Measurements from ENCODE around the gene VAMP4. TPM values are rescaled to one million over a fixed set of nuclear protein-coding genes. Genes with fewer than 3 reads are reported as not detected.

The VAMP4 gene
- polyA plus RNA-seq, 1 donor from 2014 or later, result 28.0 TPM

DNA sequence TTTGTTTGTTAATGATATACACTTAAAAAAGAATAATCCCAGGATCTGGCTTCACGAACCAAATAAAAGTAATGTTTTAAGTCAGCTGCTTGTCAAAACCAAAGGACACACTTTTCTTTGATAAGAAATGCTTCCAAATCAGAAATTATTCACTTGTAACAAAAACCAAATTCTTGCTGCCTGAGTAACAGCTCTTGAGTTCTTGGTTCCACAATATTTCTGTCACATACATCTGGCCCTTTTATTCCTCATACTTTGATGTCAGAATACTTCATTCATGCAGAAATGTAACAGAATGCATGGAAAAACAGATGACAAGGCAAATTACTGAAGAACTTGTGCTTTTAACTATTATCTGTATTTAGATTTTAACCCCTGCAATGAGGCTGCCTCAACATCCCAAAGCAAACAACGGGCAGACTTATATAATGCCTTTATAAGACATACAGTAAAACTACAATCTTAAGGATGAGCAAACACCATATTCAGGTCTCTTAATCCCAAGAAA is 1.5 kb downstream of the VAMP4 start:
- no peaks in the 10 kb centered on the region for H3K36me3 ChIP-seq (ENCODE audit: insufficient read depth, low read length)
- H3K27me3 ChIP-seq (ENCODE audit: insufficient read depth, low read depth, low read length), result no peaks in the 10 kb centered on the region
- peak overlapping the region; percentile 90 for H3K9ac ChIP-seq (ENCODE audit: low read length)
- H4K20me1 ChIP-seq (ENCODE audit: insufficient read depth), result no peaks in the 10 kb centered on the region
- peak overlapping the region; percentile 80 for H3K4me3 ChIP-seq (ENCODE audit: low read length)
- no peaks in the 10 kb centered on the region for H3K79me2 ChIP-seq (replicated peaks; ENCODE audit: insufficient read depth, low read length)
- no peaks in the 10 kb centered on the region for H3F3A ChIP-seq (ENCODE audit: insufficient read depth, low read length, poor library complexity, severe bottlenecking)
- H3K4me2 ChIP-seq (ENCODE audit: low read length), result peak overlapping the region; percentile 81
- no peaks in the 10 kb centered on the region for H3K9me2 ChIP-seq (ENCODE audit: insufficient read depth, low read length)
- no peaks in the 10 kb centered on the region for H3K9me3 ChIP-seq (ENCODE audit: low read length)
- no peak overlapping the region for H2AFZ ChIP-seq (ENCODE audit: low read depth, low read length)
- peak overlapping the region; percentile 94 for H3K27ac ChIP-seq (ENCODE audit: low read length)
- TF ChIP-seq CTCF (IDR thresholded peaks at IDR 0.05; ENCODE audit: poor library complexity, severe bottlenecking) (no peak), TAF1 (IDR thresholded peaks at IDR 0.05; ENCODE audit: low read depth) (no peak), POLR2AphosphoS5 (IDR thresholded peaks at IDR 0.05) (no peak), RAD21 (conservative IDR thresholded peaks at IDR 0.05) (no peak)
- TF ChIP-seq, protein P1, sequence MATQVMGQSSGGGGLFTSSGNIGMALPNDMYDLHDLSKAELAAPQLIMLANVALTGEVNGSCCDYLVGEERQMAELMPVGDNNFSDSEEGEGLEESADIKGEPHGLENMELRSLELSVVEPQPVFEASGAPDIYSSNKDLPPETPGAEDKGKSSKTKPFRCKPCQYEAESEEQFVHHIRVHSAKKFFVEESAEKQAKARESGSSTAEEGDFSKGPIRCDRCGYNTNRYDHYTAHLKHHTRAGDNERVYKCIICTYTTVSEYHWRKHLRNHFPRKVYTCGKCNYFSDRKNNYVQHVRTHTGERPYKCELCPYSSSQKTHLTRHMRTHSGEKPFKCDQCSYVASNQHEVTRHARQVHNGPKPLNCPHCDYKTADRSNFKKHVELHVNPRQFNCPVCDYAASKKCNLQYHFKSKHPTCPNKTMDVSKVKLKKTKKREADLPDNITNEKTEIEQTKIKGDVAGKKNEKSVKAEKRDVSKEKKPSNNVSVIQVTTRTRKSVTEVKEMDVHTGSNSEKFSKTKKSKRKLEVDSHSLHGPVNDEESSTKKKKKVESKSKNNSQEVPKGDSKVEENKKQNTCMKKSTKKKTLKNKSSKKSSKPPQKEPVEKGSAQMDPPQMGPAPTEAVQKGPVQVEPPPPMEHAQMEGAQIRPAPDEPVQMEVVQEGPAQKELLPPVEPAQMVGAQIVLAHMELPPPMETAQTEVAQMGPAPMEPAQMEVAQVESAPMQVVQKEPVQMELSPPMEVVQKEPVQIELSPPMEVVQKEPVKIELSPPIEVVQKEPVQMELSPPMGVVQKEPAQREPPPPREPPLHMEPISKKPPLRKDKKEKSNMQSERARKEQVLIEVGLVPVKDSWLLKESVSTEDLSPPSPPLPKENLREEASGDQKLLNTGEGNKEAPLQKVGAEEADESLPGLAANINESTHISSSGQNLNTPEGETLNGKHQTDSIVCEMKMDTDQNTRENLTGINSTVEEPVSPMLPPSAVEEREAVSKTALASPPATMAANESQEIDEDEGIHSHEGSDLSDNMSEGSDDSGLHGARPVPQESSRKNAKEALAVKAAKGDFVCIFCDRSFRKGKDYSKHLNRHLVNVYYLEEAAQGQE (IDR thresholded peaks at IDR 0.05; ENCODE audit: borderline replicate concordance), result no peak

DNA sequence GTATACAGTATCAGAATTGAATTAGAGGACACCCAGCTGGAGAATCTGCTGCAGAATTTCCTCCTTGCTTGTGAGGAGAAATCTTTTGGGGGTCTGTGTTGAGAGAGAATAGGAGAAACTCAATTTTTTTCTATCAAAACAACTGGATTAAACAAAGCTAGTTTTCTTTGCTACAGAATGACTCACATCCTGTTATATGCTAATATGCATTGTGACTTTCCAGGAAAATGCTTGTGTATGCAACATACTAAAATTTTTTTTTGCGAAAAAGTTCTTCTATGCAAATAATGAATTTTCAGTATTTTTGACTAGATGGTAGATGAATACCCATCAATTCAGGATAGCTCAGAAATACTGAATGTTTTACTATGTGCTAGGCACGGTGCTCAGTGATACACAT is 2.2 kb downstream of the VAMP4 start:
- H2AFZ ChIP-seq (ENCODE audit: low read depth, low read length), result no peak overlapping the region
- H3K27ac ChIP-seq (ENCODE audit: low read length), result no peak overlapping the region
- H3K9me3 ChIP-seq (ENCODE audit: low read length), result no peaks in the 10 kb centered on the region
- peak overlapping the region; percentile 80 for H3K4me3 ChIP-seq (ENCODE audit: low read length)
- TF ChIP-seq RAD21 (conservative IDR thresholded peaks at IDR 0.05) (no peak), EP300 (conservative IDR thresholded peaks at IDR 0.05; ENCODE audit: poor library complexity, severe bottlenecking) (no peak), POLR2AphosphoS5 (IDR thresholded peaks at IDR 0.05) (no peak), TAF1 (IDR thresholded peaks at IDR 0.05; ENCODE audit: low read depth) (no peak), CTCF (IDR thresholded peaks at IDR 0.05; ENCODE audit: poor library complexity, severe bottlenecking) (no peak), EZH2 (IDR thresholded peaks at IDR 0.05; ENCODE audit: borderline replicate concordance, insufficient read depth, low read length, poor library complexity, severe bottlenecking) (no peak), MXI1 (conservative IDR thresholded peaks at IDR 0.05; ENCODE audit: poor library complexity, severe bottlenecking) (no peak), SMC3 (conservative IDR thresholded peaks at IDR 0.05; ENCODE audit: poor library complexity) (no peak)
- TF ChIP-seq, protein P1 (IDR thresholded peaks at IDR 0.05; ENCODE audit: borderline replicate concordance), result no peak
- no peaks in the 10 kb centered on the region for H3K79me2 ChIP-seq (replicated peaks; ENCODE audit: insufficient read depth, low read length)
- H3K4me2 ChIP-seq (ENCODE audit: low read length), result peak overlapping the region; percentile 40
- H3K9me2 ChIP-seq (ENCODE audit: insufficient read depth, low read length), result no peaks in the 10 kb centered on the region
- no peaks in the 10 kb centered on the region for H3K27me3 ChIP-seq (ENCODE audit: insufficient read depth, low read depth, low read length)
- H3F3A ChIP-seq (ENCODE audit: insufficient read depth, low read length, poor library complexity, severe bottlenecking), result no peaks in the 10 kb centered on the region
- H3K36me3 ChIP-seq (ENCODE audit: insufficient read depth, low read length), result no peaks in the 10 kb centered on the region
- H3K9ac ChIP-seq (ENCODE audit: low read length), result no peak overlapping the region
- no peaks in the 10 kb centered on the region for H4K20me1 ChIP-seq (ENCODE audit: insufficient read depth)
